Measurements from ENCODE around the gene ANTXRL. TPM values are rescaled to one million over a fixed set of nuclear protein-coding genes. Genes with fewer than 3 reads are reported as not detected.

The ANTXRL gene
- total and polyA plus RNA-seq, 2 of the 8 experiments (the other 6 are each of a cell fraction or from before 2014, with no cell fraction given), result not detected

DNA sequence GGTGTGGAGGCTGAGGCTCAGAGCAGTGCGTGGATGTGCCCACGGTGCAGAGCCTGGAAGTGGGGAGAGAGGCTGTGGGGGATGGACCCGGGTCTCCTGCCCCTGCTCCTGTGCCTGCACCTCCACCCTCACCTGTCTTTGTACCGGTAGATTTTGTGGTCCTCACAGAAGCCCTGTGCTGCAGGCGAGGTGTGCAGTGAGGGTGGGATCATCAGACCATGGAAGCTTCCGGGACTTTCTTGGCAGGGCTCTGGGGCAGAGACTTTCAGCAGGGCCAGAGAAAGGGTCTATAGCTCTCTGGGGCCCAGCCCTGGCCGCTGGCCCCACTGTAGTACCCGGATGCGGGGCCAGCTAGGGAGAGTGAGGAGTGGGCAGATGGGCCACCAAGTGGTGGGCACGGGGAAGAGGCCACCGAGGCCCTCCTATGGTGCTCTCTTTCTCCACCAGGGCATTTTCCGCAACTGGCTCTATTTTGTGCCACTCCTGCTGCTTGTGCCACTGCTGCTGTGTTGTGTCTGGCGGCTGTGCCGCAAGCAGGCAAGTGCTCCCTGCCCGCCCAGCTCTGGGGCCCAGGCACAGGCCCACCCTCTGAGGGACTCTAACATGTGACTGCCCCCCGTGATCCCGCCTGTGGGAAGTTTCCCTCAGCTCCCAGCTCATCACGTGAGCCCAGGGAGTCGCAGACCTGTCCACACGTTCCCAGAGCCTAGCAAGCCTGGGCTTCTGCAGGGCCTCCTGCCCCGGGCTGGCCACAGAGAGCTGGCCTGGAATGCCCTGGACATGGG is 22.1 kb downstream of the ANTXRL start:
- Histone ChIP-seq H2AFZ (ENCODE audit: low read length) (no peak overlapping the region), H4K20me1 (replicated peaks in 1 of 2; ENCODE audit: control insufficient read depth in 1 of 2, insufficient read depth in 2 of 2, low read length in 2 of 2) (no peaks in the 10 kb centered on the region), H2BK120ac (replicated peaks; ENCODE audit: low read depth, low read length) (no peak overlapping the region), H3K9me3 (ENCODE audit: insufficient read depth in 2 of 2, low read depth in 1 of 2, low read length in 1 of 2) (no peaks in the 10 kb centered on the region), H4K8ac (ENCODE audit: extremely low read depth, insufficient read depth, low read length) (peak overlapping the region; percentile 83), H2BK5ac (ENCODE audit: low read depth, low read length) (no peak overlapping the region), H2BK12ac (ENCODE audit: low read depth, low read length) (no peak overlapping the region), H3K23ac (ENCODE audit: insufficient read length) (no peak overlapping the region), H3K56ac (replicated peaks; ENCODE audit: insufficient read length, low read depth, low read length) (no peak overlapping the region), H2AK5ac (ENCODE audit: low read depth, low read length) (no peak overlapping the region), H2BK15ac (ENCODE audit: low read length) (no peak overlapping the region), H3K79me1 (ENCODE audit: low read depth, low read length) (no peaks in the 10 kb centered on the region), H3K79me2 (ENCODE audit: control insufficient read depth in 1 of 2, insufficient read depth in 2 of 2, low read length in 2 of 2) (no peaks in the 10 kb centered on the region), H3K4me2 (ENCODE audit: insufficient read depth in 1 of 2, low read depth in 2 of 2, low read length in 2 of 2) (no peak overlapping the region), H3K4me1 (replicated peaks in 1 of 4; ENCODE audit: control insufficient read depth in 3 of 4, insufficient read depth in 4 of 4, low read length in 3 of 4) (peaks cover 0 to 5% (median 0%) of the 10 kb centered on the region in 4 experiments; a peak in 1 of 7 replicates), H3K23me2 (ENCODE audit: low read depth, low read length) (no peaks in the 10 kb centered on the region), H2BK20ac (ENCODE audit: low read length) (no peak overlapping the region), H3K4me3 (ENCODE audit: extremely low read depth in 1 of 4, insufficient read depth in 2 of 4, low read depth in 3 of 4, low read length in 4 of 4) (no peak overlapping the region), H4K5ac (ENCODE audit: insufficient read length, low read depth, low read length) (no peak overlapping the region), H3K9ac (replicated peaks in 1 of 4; ENCODE audit: extremely low read depth in 1 of 4, low read depth in 3 of 4, low read length in 3 of 4) (no peak overlapping the region), H4K91ac (replicated peaks; ENCODE audit: insufficient read length, low read length) (no peak overlapping the region), H3K36me3 (ENCODE audit: control insufficient read depth in 2 of 4, insufficient read depth in 4 of 4, low read length in 3 of 4) (no peaks in the 10 kb centered on the region), H3K4ac (replicated peaks; ENCODE audit: insufficient read length, low read depth, low read length) (no peak overlapping the region), H3K27ac (ENCODE audit: low read depth, low read length) (no peak overlapping the region), H3K27me3 (replicated peaks in 1 of 4; ENCODE audit: control insufficient read depth in 3 of 4, extremely low read depth in 1 of 4, insufficient read depth in 3 of 4, low read length in 3 of 4) (no peaks in the 10 kb centered on the region; a peak in 1 of 7 replicates), H3K14ac (ENCODE audit: insufficient read length) (no peak overlapping the region), H3K18ac (ENCODE audit: extremely low read depth, low read length) (no peak overlapping the region)
- CTCF ChIA-PET (ENCODE audit: partially characterized antibody), result interaction anchor here (0.9 to 1.9 kb wide), 6 partner anchors 8 to 80 kb away, joined by 4 to 7 read pairs (median 4); no protein-coding TSS in a partner anchor
- 94% methylated on average over 20 of the region's 21 CpGs; no CpG with 5 or more reads in 1 of the 2 experiments for WGBS, 2 experiments (ENCODE audit: extremely low coverage in 1 of 2, insufficient coverage in 1 of 2, insufficient read length in 1 of 2, insufficient replicate concordance in 2 of 2, low coverage in 1 of 2, low lambda C conversion rate in 2 of 2, missing lambda C conversion rate in 1 of 2)
- no peak for TF ChIP-seq POU5F1 (IDR thresholded peaks at IDR 0.05; ENCODE audit: low read depth, low read length)
- TF ChIP-seq, protein P1, sequence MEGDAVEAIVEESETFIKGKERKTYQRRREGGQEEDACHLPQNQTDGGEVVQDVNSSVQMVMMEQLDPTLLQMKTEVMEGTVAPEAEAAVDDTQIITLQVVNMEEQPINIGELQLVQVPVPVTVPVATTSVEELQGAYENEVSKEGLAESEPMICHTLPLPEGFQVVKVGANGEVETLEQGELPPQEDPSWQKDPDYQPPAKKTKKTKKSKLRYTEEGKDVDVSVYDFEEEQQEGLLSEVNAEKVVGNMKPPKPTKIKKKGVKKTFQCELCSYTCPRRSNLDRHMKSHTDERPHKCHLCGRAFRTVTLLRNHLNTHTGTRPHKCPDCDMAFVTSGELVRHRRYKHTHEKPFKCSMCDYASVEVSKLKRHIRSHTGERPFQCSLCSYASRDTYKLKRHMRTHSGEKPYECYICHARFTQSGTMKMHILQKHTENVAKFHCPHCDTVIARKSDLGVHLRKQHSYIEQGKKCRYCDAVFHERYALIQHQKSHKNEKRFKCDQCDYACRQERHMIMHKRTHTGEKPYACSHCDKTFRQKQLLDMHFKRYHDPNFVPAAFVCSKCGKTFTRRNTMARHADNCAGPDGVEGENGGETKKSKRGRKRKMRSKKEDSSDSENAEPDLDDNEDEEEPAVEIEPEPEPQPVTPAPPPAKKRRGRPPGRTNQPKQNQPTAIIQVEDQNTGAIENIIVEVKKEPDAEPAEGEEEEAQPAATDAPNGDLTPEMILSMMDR (IDR thresholded peaks at IDR 0.05; ENCODE audit: control extremely low read depth in 1 of 3, insufficient read depth in 1 of 3, low read depth in 1 of 3, low read length in 3 of 3), result peak in 2 of 3 experiments; percentile 6 to 9; a peak in 1 of 4 replicates
- TF ChIP-seq NANOG (IDR thresholded peaks at IDR 0.05; ENCODE audit: insufficient read depth, low read depth, low read length, poor library complexity, severe bottlenecking), result no peak
- no peak for DNase-seq (ENCODE audit: low read depth in 1 of 2, low spot score in 2 of 2)
- no peak for FAIRE-seq
- POLR2A ChIA-PET (ENCODE audit: partially characterized antibody), result interaction anchor here (0.5 to 0.7 kb wide), 2 partner anchors 9 to 77 kb away, joined by 3 read pairs; no protein-coding TSS in a partner anchor

All from H1 (cell line).